Activated naive CD4-positive, alpha-beta T cell treated with anti-CD3 and anti-CD28 coated beads, Interleukin-2, amount 10 ng/mL, durations not matched to agents 7 days and 5 days (primary cell): ENCODE results near the gene EIF3B.
"Not testable (repeated sequence)": the region's sequence is repeated elsewhere in the genome, so short reads cannot be mapped to it uniquely, and the experiment has no call there.

Source experiments
- CTCF ChIA-PET: fragments of 350-600 bp; sonication (Branson Sonifier 250); formaldehyde crosslinking; loops from one replicate; lab custom pipeline; 2021; ENCODE audit warnings: antibody characterized with exemption; lab: Charles Lee
- DNase-seq: peaks from one replicate; pipeline ENCODE4 v3.0.0-alpha.2; 2020
- H3K27ac Mint-ChIP-seq: one replicate; pipeline ENCODE4 v1.8.0; 2021; ENCODE audit warnings: mild to moderate bottlenecking, moderate library complexity, mixed read lengths
- H3K27me3 Mint-ChIP-seq: one replicate; pipeline ENCODE4 v1.8.0; 2021; ENCODE audit warnings: mild to moderate bottlenecking, mixed read lengths
- H3K36me3 Mint-ChIP-seq: one replicate; pipeline ENCODE4 v1.8.0; 2021; ENCODE audit warnings: mixed read lengths
- H3K4me1 Mint-ChIP-seq: one replicate; pipeline ENCODE4 v1.8.0; 2021; ENCODE audit warnings: mixed read lengths
- H3K4me3 Mint-ChIP-seq: one replicate; pipeline ENCODE4 v1.8.0; 2021; ENCODE audit warnings: mild to moderate bottlenecking, moderate library complexity, mixed read lengths
- H3K9me3 Mint-ChIP-seq: one replicate; pipeline ENCODE4 v1.8.0; 2021; ENCODE audit warnings: mixed read lengths

Gene EIF3B

DNA sequence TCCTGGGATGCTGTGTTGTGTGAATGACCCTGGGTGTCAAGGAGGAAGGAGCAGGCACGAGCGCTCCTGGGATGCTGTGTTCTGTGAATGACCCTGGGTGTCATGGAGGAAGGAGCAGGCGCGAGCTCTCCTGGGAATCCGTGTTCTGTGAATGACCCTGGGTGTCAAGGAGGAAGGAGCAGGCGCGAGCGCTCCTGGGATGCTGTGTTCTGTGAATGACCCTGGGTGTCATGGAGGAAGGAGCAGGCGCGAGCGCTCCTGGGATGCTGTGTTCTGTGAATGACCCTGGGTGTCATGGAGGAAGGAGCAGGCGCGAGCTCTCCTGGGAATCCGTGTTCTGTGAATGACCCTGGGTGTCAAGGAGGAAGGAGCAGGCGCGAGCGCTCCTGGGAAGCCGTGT lies 22.9 kb downstream of the EIF3B start:
- H3K4me3 Mint-ChIP-seq, H3K4me1 Mint-ChIP-seq, H3K9me3 Mint-ChIP-seq, DNase-seq, CTCF ChIA-PET, H3K27me3 Mint-ChIP-seq, H3K27ac Mint-ChIP-seq: not testable (repeated sequence)
- H3K36me3 Mint-ChIP-seq: peaks cover 64% of the 10 kb centered on the region

- DNase-seq, H3K4me1 Mint-ChIP-seq, H3K27ac Mint-ChIP-seq, H3K27me3 Mint-ChIP-seq, H3K4me3 Mint-ChIP-seq, H3K9me3 Mint-ChIP-seq, CTCF ChIA-PET: not testable (repeated sequence)
- peaks cover 57% of the 10 kb centered on the region for H3K36me3 Mint-ChIP-seq
These were observed 23.5 kb downstream of the EIF3B start for GRCh38 chr7:2378125-2378524.

GRCh38 chr7:2379161-2379560 lies 24.5 kb downstream of the EIF3B start:
- H3K4me1 Mint-ChIP-seq: no peaks in the 10 kb centered on the region
- no peak overlapping the region for H3K27ac Mint-ChIP-seq
- no peaks in the 10 kb centered on the region for H3K9me3 Mint-ChIP-seq
- no peak for DNase-seq
- H3K27me3 Mint-ChIP-seq: no peaks in the 10 kb centered on the region
- no peak overlapping the region for H3K4me3 Mint-ChIP-seq
- peaks cover 53% of the 10 kb centered on the region for H3K36me3 Mint-ChIP-seq
- CTCF ChIA-PET: no interaction called here

- Mint-ChIP-seq H3K36me3 (peaks cover 47% of the 10 kb centered on the region), H3K27me3 (no peaks in the 10 kb centered on the region), H3K4me3 (no peak overlapping the region), H3K4me1 (no peaks in the 10 kb centered on the region), H3K9me3 (no peaks in the 10 kb centered on the region), H3K27ac (no peak overlapping the region)
- DNase-seq: no peak
- CTCF ChIA-PET: no interaction called here
These were observed 25.3 kb downstream of the EIF3B start for GRCh38 chr7:2379821-2380450.

- DNase-seq: no peak
- no peak overlapping the region for H3K27ac Mint-ChIP-seq
- no peaks in the 10 kb centered on the region for H3K27me3 Mint-ChIP-seq
- CTCF ChIA-PET: no interaction called here
- H3K4me1 Mint-ChIP-seq: no peaks in the 10 kb centered on the region
- no peak overlapping the region for H3K4me3 Mint-ChIP-seq
- peaks cover 43% of the 10 kb centered on the region for H3K36me3 Mint-ChIP-seq
- no peaks in the 10 kb centered on the region for H3K9me3 Mint-ChIP-seq
These were observed 25.8 kb downstream of the EIF3B start for GRCh38 chr7:2380461-2380860.

GRCh38 chr7:2381227-2381626 lies 26.6 kb downstream of the EIF3B start:
- H3K36me3 Mint-ChIP-seq: peaks cover 42% of the 10 kb centered on the region

DNA sequence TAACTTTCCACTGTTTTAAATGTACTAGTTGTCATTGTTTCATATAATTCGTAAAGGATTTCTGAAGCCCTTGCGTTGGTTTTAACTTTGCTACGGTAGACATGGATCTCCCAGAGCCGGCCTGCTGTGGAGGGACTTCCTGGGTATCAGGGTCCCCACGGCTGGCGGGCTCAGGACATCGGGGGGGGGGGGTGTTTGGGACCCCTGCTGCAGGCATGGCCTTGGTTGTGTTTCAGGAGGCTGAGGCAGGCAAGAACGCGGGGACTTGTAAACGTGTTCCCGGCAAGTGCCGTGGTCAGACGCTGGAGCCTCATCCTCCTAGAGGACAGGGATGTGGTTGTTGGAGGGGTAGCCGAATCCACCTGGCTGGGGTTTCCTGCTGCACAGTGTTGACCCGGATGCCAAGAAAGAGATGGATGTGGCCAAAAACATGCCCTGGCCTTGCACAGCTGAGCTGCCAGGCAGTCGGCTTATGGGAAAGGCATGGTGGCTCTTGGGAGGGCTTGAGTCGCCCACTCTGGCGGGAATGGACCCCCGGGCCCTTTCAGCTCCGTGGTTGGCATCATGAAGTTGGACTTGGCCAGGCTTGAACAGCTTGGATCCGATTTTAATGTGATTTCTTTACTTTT lies 27.4 kb downstream of the EIF3B start:
- CTCF ChIA-PET: no interaction called here
- H3K27me3 Mint-ChIP-seq: no peaks in the 10 kb centered on the region
- H3K27ac Mint-ChIP-seq: no peak overlapping the region
- no peaks in the 10 kb centered on the region for H3K4me1 Mint-ChIP-seq
- DNase-seq: no peak
- H3K36me3 Mint-ChIP-seq: peaks cover 39% of the 10 kb centered on the region
- no peaks in the 10 kb centered on the region for H3K9me3 Mint-ChIP-seq
- no peak overlapping the region for H3K4me3 Mint-ChIP-seq

More at GRCh38 chr7:2381227-2381626, 26.6 kb downstream of the EIF3B start:
- H3K27ac Mint-ChIP-seq: no peak overlapping the region
- CTCF ChIA-PET: no interaction called here
- H3K9me3 Mint-ChIP-seq: no peaks in the 10 kb centered on the region
- H3K27me3 Mint-ChIP-seq: no peaks in the 10 kb centered on the region
- no peak for DNase-seq
- no peak overlapping the region for H3K4me3 Mint-ChIP-seq
- no peaks in the 10 kb centered on the region for H3K4me1 Mint-ChIP-seq

GRCh38 chr7:2383543-2384274 lies 29.1 kb downstream of the EIF3B start:
- CTCF ChIA-PET: interaction anchor here (0.7 to 2.0 kb wide), 9 partner anchors 10 to 87 kb away, joined by 3 to 17 read pairs (median 4); no protein-coding TSS in a partner anchor
- no peaks in the 10 kb centered on the region for H3K27me3 Mint-ChIP-seq
- no peak overlapping the region for H3K27ac Mint-ChIP-seq
- H3K36me3 Mint-ChIP-seq: peaks cover 28% of the 10 kb centered on the region
- DNase-seq: no peak
- no peaks in the 10 kb centered on the region for H3K9me3 Mint-ChIP-seq
- H3K4me1 Mint-ChIP-seq: peaks cover 2% of the 10 kb centered on the region
- no peak overlapping the region for H3K4me3 Mint-ChIP-seq

DNA sequence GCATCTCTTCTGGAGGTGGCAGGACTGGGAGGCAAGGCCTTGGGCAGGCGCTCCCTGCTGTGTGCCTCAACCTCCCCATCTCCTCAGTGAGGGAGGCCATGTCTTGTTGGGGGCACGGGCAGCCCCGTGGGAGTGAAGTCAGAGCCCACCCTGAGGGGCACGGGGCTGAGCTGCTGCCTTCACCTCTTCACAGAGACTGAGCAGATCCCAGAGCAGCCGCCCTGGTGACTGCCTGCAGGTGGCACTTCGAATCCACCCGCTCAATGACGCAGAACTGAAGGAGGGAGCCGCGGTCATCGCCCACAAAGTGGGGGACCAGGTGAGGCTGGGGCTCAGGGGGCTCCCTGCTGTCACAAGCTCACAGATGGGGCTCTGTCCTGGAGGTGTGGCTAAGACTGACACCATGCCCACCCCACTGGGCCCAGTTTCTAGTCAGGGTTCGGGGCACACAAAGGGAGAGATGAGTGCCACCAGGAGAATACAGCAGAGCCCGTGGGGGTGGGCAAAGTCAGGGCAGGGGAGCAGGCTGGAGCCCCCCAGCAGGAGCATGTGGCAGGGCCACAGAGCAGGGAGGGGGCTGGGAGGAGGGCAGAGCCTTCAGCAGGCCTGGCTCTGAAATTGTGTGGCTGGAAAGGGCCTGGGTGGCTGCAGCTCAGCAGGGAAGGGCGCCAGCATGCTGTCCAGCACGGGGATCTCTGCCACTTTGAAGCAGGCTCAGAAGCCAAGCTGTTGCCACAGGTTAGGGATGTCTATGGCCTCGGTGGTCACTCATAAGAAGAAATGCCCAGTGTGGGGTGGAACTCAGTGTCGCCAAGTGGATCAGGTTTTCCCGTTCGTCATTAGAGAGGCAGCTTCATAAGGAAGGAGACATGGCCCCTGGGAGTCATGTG lies 30.0 kb downstream of the EIF3B start:
- Mint-ChIP-seq H3K27ac (no peak overlapping the region), H3K27me3 (no peaks in the 10 kb centered on the region), H3K4me1 (peaks cover 2% of the 10 kb centered on the region), H3K9me3 (no peaks in the 10 kb centered on the region), H3K36me3 (peaks cover 19% of the 10 kb centered on the region), H3K4me3 (no peak overlapping the region)
- CTCF ChIA-PET: interaction anchor here (0.7 to 2.0 kb wide), 8 partner anchors 11 to 86 kb away, joined by 3 to 17 read pairs (median 4); no protein-coding TSS in a partner anchor
- DNase-seq: no peak

DNA sequence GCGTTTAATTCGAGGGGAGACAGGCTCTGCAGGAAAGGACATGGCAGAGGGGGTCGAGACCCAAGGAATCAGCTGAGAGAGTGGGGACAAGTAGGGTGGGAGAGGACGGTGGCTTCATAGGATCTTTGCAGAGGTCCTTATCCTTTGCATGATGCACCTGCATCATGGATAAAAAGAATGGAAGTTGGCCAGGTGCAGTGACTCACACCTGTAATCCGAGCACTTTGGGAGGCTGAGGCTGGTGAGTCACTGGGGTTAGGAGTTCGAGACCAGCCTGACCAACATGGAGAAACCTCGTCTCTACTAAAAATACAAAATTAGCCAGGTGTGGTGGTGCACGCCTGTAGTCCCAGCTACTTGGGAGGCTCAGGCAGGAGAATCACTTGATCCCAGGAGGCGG lies 31.5 kb downstream of the EIF3B start:
- DNase-seq, H3K4me3 Mint-ChIP-seq, CTCF ChIA-PET, H3K9me3 Mint-ChIP-seq, H3K27me3 Mint-ChIP-seq, H3K4me1 Mint-ChIP-seq, H3K27ac Mint-ChIP-seq, H3K36me3 Mint-ChIP-seq: not testable (repeated sequence)

- Mint-ChIP-seq H3K27ac (no peak overlapping the region), H3K36me3 (peaks cover 2% of the 10 kb centered on the region), H3K4me1 (peaks cover 2% of the 10 kb centered on the region), H3K9me3 (no peaks in the 10 kb centered on the region), H3K4me3 (no peak overlapping the region), H3K27me3 (no peaks in the 10 kb centered on the region)
- no peak for DNase-seq
- CTCF ChIA-PET: interaction anchor here (1.7 kb wide), 1 partner anchor 44 kb away, joined by 7 read pairs; no protein-coding TSS in a partner anchor
These were observed 32.5 kb downstream of the EIF3B start for GRCh38 chr7:2386964-2387669.

DNA sequence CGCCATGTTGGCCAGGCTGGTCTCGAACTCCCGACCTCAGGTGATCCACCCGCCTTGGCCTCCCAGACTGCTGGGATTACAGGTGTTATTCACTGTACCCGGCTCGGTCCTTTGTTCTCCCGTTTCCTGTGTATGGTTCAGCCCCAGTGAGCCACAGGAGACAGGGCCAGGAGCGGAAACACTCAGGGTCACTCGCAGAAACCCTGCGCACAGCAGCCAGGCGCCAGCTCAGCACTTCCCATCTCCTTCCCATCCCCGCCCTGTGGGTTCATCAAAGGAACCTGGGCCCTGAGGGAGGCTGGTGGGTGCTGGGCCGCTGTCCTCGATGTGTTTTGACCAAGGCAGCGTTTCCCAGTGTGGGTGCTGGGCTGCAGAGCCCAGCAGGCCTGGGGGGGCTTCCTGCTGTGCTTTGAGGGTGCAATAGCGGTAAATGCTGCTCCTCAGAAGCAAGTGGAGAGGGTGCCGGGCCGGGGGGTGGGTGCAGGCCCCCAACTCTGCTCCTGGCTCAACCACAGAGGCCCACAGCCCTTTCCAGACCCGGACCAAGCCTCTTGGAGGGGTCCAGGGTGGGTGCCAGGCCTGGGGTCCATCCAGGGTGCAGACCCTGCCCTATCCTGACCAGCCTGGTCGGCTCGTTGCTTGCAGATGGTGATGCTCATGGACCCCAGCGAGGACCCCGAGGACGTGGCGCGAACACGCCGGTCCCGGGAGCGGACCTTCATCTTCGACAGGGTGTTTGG lies 33.4 kb downstream of the EIF3B start:
- peaks cover 2% of the 10 kb centered on the region for H3K4me1 Mint-ChIP-seq
- no peaks in the 10 kb centered on the region for H3K27me3 Mint-ChIP-seq
- H3K27ac Mint-ChIP-seq: no peak overlapping the region
- peaks cover 2% of the 10 kb centered on the region for H3K36me3 Mint-ChIP-seq
- H3K9me3 Mint-ChIP-seq: no peaks in the 10 kb centered on the region
- no peak for DNase-seq
- no peak overlapping the region for H3K4me3 Mint-ChIP-seq
- CTCF ChIA-PET: interaction anchor here (1.7 kb wide), 1 partner anchor 44 kb away, joined by 7 read pairs; no protein-coding TSS in a partner anchor

GRCh38 chr7:2388637-2388954 lies 34.0 kb downstream of the EIF3B start:
- Mint-ChIP-seq H3K4me1 (peaks cover 2% of the 10 kb centered on the region), H3K4me3 (no peak overlapping the region), H3K27ac (no peak overlapping the region), H3K27me3 (no peaks in the 10 kb centered on the region), H3K36me3 (peaks cover 2% of the 10 kb centered on the region), H3K9me3 (no peaks in the 10 kb centered on the region)
- CTCF ChIA-PET: no interaction called here
- no peak for DNase-seq
